Measurements from ENCODE around the gene SEMA3D.

Gene SEMA3D

DNA sequence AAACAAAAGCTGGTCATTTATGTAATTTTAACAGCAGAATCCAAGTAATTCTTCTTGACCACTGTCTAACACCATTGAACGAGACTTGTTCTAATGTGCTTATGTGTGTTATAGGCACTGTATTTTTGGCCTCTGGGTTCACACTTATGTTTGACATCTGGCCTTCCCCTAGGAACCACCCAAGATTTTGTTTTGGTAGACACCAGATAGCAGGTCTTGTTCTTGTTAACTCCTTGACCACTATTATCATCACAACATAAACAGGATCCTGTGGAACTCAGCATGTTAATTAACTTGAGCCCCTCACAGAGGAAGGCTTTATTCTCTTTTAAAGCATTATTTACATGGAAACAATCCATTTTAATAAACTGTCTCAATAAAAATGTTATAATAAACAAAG is 167.7 kb downstream of the SEMA3D start:
- Histone ChIP-seq H3K4me2 (ENCODE audit: low read length) (no peak overlapping the region), H3K36me3 (ENCODE audit: control insufficient read depth, insufficient read depth, low read length) (no peaks in the 10 kb centered on the region), H3K23ac (ENCODE audit: low read length) (no peak overlapping the region), H3K4me1 (ENCODE audit: control insufficient read depth, low read depth, low read length) (no peaks in the 10 kb centered on the region), H3K56ac (ENCODE audit: low read length) (no peak overlapping the region), H2BK15ac (replicated peaks; ENCODE audit: low read depth) (no peak overlapping the region), H3K4ac (ENCODE audit: low read depth, low read length) (no peak overlapping the region), H4K8ac (ENCODE audit: low read depth, low read length) (no peak overlapping the region), H2AK5ac (ENCODE audit: low read length) (no peak overlapping the region), H3K9ac (ENCODE audit: low read length) (no peak overlapping the region), H3K4me3 (ENCODE audit: low read length) (no peak overlapping the region), H3K18ac (ENCODE audit: low read length) (no peak overlapping the region), H2BK5ac (ENCODE audit: low read length) (no peak overlapping the region), H4K5ac (ENCODE audit: low read length) (no peak overlapping the region), H2BK120ac (ENCODE audit: low read depth, low read length) (no peak overlapping the region), H3K79me1 (ENCODE audit: low read length) (no peaks in the 10 kb centered on the region), H3K27ac (ENCODE audit: low read depth, low read length) (no peak overlapping the region), H3K27me3 (ENCODE audit: insufficient read depth, low read length, poor library complexity) (no peaks in the 10 kb centered on the region), H3K79me2 (ENCODE audit: control insufficient read depth, insufficient read depth, low read length) (no peaks in the 10 kb centered on the region)
- peak; percentile 63 for DNase-seq
- WGBS (ENCODE audit: extremely low coverage, insufficient coverage, low lambda C conversion rate): no CpG with 5 or more reads among the region's 1 CpG

DNA sequence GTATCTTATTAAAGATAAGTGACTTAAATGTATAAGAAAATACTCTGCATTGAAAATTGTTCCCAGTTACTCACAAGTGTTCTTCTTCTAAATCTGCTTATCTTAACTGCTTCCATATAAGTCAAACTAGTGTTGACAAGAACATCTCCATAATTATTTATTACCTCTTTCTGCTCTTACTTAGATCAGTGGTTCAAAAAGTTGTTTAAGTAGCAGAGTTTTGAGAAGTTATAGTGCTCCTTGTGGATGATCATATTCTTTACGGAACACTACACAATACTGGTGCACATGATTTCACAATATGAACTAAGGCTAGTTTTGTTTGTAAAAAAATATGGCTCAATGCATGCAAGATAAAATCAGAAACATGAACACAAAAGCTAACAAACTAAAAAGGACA is 168.4 kb downstream of the SEMA3D start:
- H3K23ac ChIP-seq (ENCODE audit: low read length): no peak overlapping the region
- no CpG with 5 or more reads among the region's 1 CpG for WGBS (ENCODE audit: extremely low coverage, insufficient coverage, low lambda C conversion rate)
- no peaks in the 10 kb centered on the region for H3K79me1 ChIP-seq (ENCODE audit: low read length)
- H2BK120ac ChIP-seq (ENCODE audit: low read depth, low read length): no peak overlapping the region
- DNase-seq: no peak
- no peaks in the 10 kb centered on the region for H3K27me3 ChIP-seq (ENCODE audit: insufficient read depth, low read length, poor library complexity)
- H3K79me2 ChIP-seq (ENCODE audit: control insufficient read depth, insufficient read depth, low read length): no peaks in the 10 kb centered on the region
- no peak overlapping the region for H3K18ac ChIP-seq (ENCODE audit: low read length)
- H2BK5ac ChIP-seq (ENCODE audit: low read length): no peak overlapping the region
- H4K8ac ChIP-seq (ENCODE audit: low read depth, low read length): no peak overlapping the region
- H3K36me3 ChIP-seq (ENCODE audit: control insufficient read depth, insufficient read depth, low read length): no peaks in the 10 kb centered on the region
- H2BK15ac ChIP-seq (replicated peaks; ENCODE audit: low read depth): no peak overlapping the region
- no peak overlapping the region for H3K4me3 ChIP-seq (ENCODE audit: low read length)
- no peak overlapping the region for H3K4ac ChIP-seq (ENCODE audit: low read depth, low read length)
- no peak overlapping the region for H4K5ac ChIP-seq (ENCODE audit: low read length)
- H3K56ac ChIP-seq (ENCODE audit: low read length): no peak overlapping the region
- no peak overlapping the region for H3K4me2 ChIP-seq (ENCODE audit: low read length)
- H3K27ac ChIP-seq (ENCODE audit: low read depth, low read length): no peak overlapping the region
- H3K9ac ChIP-seq (ENCODE audit: low read length): no peak overlapping the region
- H2AK5ac ChIP-seq (ENCODE audit: low read length): no peak overlapping the region
- H3K4me1 ChIP-seq (ENCODE audit: control insufficient read depth, low read depth, low read length): no peaks in the 10 kb centered on the region

DNA sequence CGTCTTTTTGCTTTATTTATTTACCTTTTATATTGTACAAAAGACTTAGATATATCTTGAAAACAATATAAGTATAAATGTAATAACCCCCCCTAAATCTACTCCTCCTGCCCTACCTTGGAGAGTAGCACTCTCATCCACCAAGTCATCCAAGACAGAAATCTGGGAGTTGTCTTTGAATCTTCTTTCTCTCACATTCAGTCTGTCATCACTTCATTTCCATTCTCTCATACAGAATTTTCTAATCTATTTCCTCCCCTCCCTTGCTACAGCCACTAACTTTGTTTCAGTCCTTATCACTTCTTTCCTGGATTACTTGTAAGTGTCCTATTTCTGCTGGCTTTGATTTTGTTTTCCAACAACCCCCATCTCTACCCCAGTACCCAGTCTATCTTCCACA is 170.6 kb downstream of the SEMA3D start:
- Histone ChIP-seq H3K4me3 (ENCODE audit: low read length) (no peak overlapping the region), H3K23ac (ENCODE audit: low read length) (no peak overlapping the region), H2AK5ac (ENCODE audit: low read length) (no peak overlapping the region), H4K8ac (ENCODE audit: low read depth, low read length) (no peak overlapping the region), H2BK15ac (replicated peaks; ENCODE audit: low read depth) (no peak overlapping the region), H3K56ac (ENCODE audit: low read length) (no peak overlapping the region), H3K4me1 (ENCODE audit: control insufficient read depth, low read depth, low read length) (no peaks in the 10 kb centered on the region), H3K79me1 (ENCODE audit: low read length) (no peaks in the 10 kb centered on the region), H3K27ac (ENCODE audit: low read depth, low read length) (no peak overlapping the region), H3K79me2 (ENCODE audit: control insufficient read depth, insufficient read depth, low read length) (no peaks in the 10 kb centered on the region), H3K18ac (ENCODE audit: low read length) (no peak overlapping the region), H4K5ac (ENCODE audit: low read length) (no peak overlapping the region), H2BK5ac (ENCODE audit: low read length) (no peak overlapping the region), H3K4me2 (ENCODE audit: low read length) (no peak overlapping the region), H3K36me3 (ENCODE audit: control insufficient read depth, insufficient read depth, low read length) (no peaks in the 10 kb centered on the region), H3K9ac (ENCODE audit: low read length) (no peak overlapping the region), H2BK120ac (ENCODE audit: low read depth, low read length) (no peak overlapping the region), H3K27me3 (ENCODE audit: insufficient read depth, low read length, poor library complexity) (no peaks in the 10 kb centered on the region), H3K4ac (ENCODE audit: low read depth, low read length) (no peak overlapping the region)
- no CpG with 5 or more reads among the region's 1 CpG for WGBS (ENCODE audit: extremely low coverage, insufficient coverage, low lambda C conversion rate)
- no peak for DNase-seq

GRCh38 chr7:85014936-85015660 is 171.8 kb downstream of the SEMA3D start:
- H3K36me3 ChIP-seq (ENCODE audit: control insufficient read depth, insufficient read depth, low read length): no peaks in the 10 kb centered on the region
- no peak overlapping the region for H2BK120ac ChIP-seq (ENCODE audit: low read depth, low read length)
- no peak overlapping the region for H3K9ac ChIP-seq (ENCODE audit: low read length)
- H3K4me1 ChIP-seq (ENCODE audit: control insufficient read depth, low read depth, low read length): no peaks in the 10 kb centered on the region
- H4K8ac ChIP-seq (ENCODE audit: low read depth, low read length): no peak overlapping the region
- no peak overlapping the region for H2AK5ac ChIP-seq (ENCODE audit: low read length)
- no peak overlapping the region for H4K5ac ChIP-seq (ENCODE audit: low read length)
- no peak overlapping the region for H2BK5ac ChIP-seq (ENCODE audit: low read length)
- no peak for DNase-seq
- H2BK15ac ChIP-seq (replicated peaks; ENCODE audit: low read depth): no peak overlapping the region
- H3K27me3 ChIP-seq (ENCODE audit: insufficient read depth, low read length, poor library complexity): no peaks in the 10 kb centered on the region
- no peak overlapping the region for H3K4me3 ChIP-seq (ENCODE audit: low read length)
- no CpG with 5 or more reads among the region's 7 CpGs for WGBS (ENCODE audit: extremely low coverage, insufficient coverage, low lambda C conversion rate)
- H3K4ac ChIP-seq (ENCODE audit: low read depth, low read length): no peak overlapping the region
- no peaks in the 10 kb centered on the region for H3K79me1 ChIP-seq (ENCODE audit: low read length)
- no peak overlapping the region for H3K23ac ChIP-seq (ENCODE audit: low read length)
- H3K56ac ChIP-seq (ENCODE audit: low read length): no peak overlapping the region
- no peak overlapping the region for H3K18ac ChIP-seq (ENCODE audit: low read length)
- H3K27ac ChIP-seq (ENCODE audit: low read depth, low read length): no peak overlapping the region
- H3K4me2 ChIP-seq (ENCODE audit: low read length): no peak overlapping the region
- no peaks in the 10 kb centered on the region for H3K79me2 ChIP-seq (ENCODE audit: control insufficient read depth, insufficient read depth, low read length)

DNA sequence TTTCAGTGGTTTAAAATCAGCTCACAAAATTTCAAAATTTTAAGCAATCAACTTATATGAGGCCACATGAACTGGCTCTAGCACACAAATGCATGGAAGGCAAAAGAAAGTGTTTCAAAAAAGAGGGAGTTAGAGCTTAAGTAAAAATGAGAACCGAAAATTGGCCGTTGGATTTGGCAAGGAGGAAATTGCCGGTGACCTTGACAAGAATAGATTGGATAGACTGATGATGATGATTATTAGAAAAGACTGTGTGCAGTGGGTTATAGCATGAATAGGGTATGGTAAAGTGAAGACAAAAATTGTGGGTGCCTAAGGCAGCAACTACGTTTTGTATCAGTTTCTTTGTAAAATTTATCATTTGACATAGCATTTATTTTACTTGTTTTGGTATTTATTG is 175.7 kb downstream of the SEMA3D start:
- no peak overlapping the region for H3K18ac ChIP-seq (ENCODE audit: low read length)
- no peak overlapping the region for H3K9ac ChIP-seq (ENCODE audit: low read length)
- no peaks in the 10 kb centered on the region for H3K27me3 ChIP-seq (ENCODE audit: insufficient read depth, low read length, poor library complexity)
- no peak overlapping the region for H2AK5ac ChIP-seq (ENCODE audit: low read length)
- H2BK15ac ChIP-seq (replicated peaks; ENCODE audit: low read depth): no peak overlapping the region
- no peak overlapping the region for H3K56ac ChIP-seq (ENCODE audit: low read length)
- H2BK5ac ChIP-seq (ENCODE audit: low read length): no peak overlapping the region
- no peak for DNase-seq
- no peak overlapping the region for H3K23ac ChIP-seq (ENCODE audit: low read length)
- H3K4me3 ChIP-seq (ENCODE audit: low read length): no peak overlapping the region
- H2BK120ac ChIP-seq (ENCODE audit: low read depth, low read length): no peak overlapping the region
- H3K79me2 ChIP-seq (ENCODE audit: control insufficient read depth, insufficient read depth, low read length): no peaks in the 10 kb centered on the region
- no peak overlapping the region for H3K4me2 ChIP-seq (ENCODE audit: low read length)
- H3K36me3 ChIP-seq (ENCODE audit: control insufficient read depth, insufficient read depth, low read length): no peaks in the 10 kb centered on the region
- no peaks in the 10 kb centered on the region for H3K4me1 ChIP-seq (ENCODE audit: control insufficient read depth, low read depth, low read length)
- H4K5ac ChIP-seq (ENCODE audit: low read length): no peak overlapping the region
- no peak overlapping the region for H4K8ac ChIP-seq (ENCODE audit: low read depth, low read length)
- WGBS (ENCODE audit: extremely low coverage, insufficient coverage, low lambda C conversion rate): no CpG with 5 or more reads among the region's 4 CpGs
- H3K27ac ChIP-seq (ENCODE audit: low read depth, low read length): no peak overlapping the region
- no peaks in the 10 kb centered on the region for H3K79me1 ChIP-seq (ENCODE audit: low read length)
- H3K4ac ChIP-seq (ENCODE audit: low read depth, low read length): no peak overlapping the region

- Histone ChIP-seq H3K27me3 (ENCODE audit: insufficient read depth, low read length, poor library complexity) (no peaks in the 10 kb centered on the region), H2BK5ac (ENCODE audit: low read length) (no peak overlapping the region), H2BK120ac (ENCODE audit: low read depth, low read length) (no peak overlapping the region), H3K79me2 (ENCODE audit: control insufficient read depth, insufficient read depth, low read length) (no peaks in the 10 kb centered on the region), H3K79me1 (ENCODE audit: low read length) (no peaks in the 10 kb centered on the region), H3K23ac (ENCODE audit: low read length) (no peak overlapping the region), H3K9ac (ENCODE audit: low read length) (no peak overlapping the region), H3K4ac (ENCODE audit: low read depth, low read length) (no peak overlapping the region), H3K4me3 (ENCODE audit: low read length) (no peak overlapping the region), H2BK15ac (replicated peaks; ENCODE audit: low read depth) (no peak overlapping the region), H4K8ac (ENCODE audit: low read depth, low read length) (no peak overlapping the region), H3K4me2 (ENCODE audit: low read length) (no peak overlapping the region), H3K4me1 (ENCODE audit: control insufficient read depth, low read depth, low read length) (no peaks in the 10 kb centered on the region), H2AK5ac (ENCODE audit: low read length) (no peak overlapping the region), H3K18ac (ENCODE audit: low read length) (no peak overlapping the region), H3K56ac (ENCODE audit: low read length) (no peak overlapping the region), H3K27ac (ENCODE audit: low read depth, low read length) (no peak overlapping the region), H4K5ac (ENCODE audit: low read length) (no peak overlapping the region), H3K36me3 (ENCODE audit: control insufficient read depth, insufficient read depth, low read length) (no peaks in the 10 kb centered on the region)
- DNase-seq: no peak
These were observed 176.6 kb downstream of the SEMA3D start for GRCh38 chr7:85010306-85010705.

Data from mesendoderm (in vitro differentiated cells).